ENCODE data around the gene SRPX2. TPM values are rescaled to one million over a fixed set of nuclear protein-coding genes. Genes with fewer than 3 reads are reported as not detected.

Gene SRPX2
- polyA plus RNA-seq, 2 donors: 16.0 to 39.7 TPM

DNA sequence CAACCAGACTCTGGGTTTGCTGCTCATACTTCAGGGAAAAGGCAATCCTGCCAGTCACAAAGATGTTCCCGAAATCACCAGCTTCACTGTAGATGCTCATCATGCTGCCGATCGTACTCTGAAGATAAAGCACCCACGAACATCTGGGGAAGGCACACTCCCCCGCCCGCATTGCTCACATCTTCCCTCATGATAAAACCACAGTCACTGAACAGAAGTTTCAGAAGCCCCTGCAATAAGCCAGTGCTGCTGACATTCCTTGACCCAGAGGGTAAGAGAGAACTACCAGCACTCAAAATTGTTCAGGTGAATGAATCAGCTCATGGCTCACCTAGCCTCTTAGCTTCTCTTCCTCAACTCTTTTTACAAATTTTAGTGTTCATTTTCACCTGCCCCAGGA lies 43.1 kb downstream of the SRPX2 start:
- Histone ChIP-seq H3K27me3 (ENCODE audit: control insufficient read depth in 1 of 2, insufficient read depth in 2 of 2, low read length in 2 of 2) (no peaks in the 10 kb centered on the region), H3K4me3 (ENCODE audit: low read depth in 1 of 2, low read length in 2 of 2) (no peak overlapping the region), H3K27ac (ENCODE audit: low read depth in 2 of 2, low read length in 1 of 2) (no peak overlapping the region), H3K36me3 (ENCODE audit: control insufficient read depth in 2 of 2, insufficient read depth in 2 of 2, low read length in 1 of 2) (no peaks in the 10 kb centered on the region), H3K4me1 (ENCODE audit: control insufficient read depth in 2 of 2, insufficient read depth in 2 of 2, low read length in 1 of 2) (no peaks in the 10 kb centered on the region), H3K9me3 (ENCODE audit: control insufficient read depth in 2 of 2, insufficient read depth in 1 of 2, low read depth in 1 of 2, low read length in 1 of 2) (no peaks in the 10 kb centered on the region)
- 75 to 78% methylated on average over 6 of the region's 6 CpGs for WGBS, 2 donors

DNA sequence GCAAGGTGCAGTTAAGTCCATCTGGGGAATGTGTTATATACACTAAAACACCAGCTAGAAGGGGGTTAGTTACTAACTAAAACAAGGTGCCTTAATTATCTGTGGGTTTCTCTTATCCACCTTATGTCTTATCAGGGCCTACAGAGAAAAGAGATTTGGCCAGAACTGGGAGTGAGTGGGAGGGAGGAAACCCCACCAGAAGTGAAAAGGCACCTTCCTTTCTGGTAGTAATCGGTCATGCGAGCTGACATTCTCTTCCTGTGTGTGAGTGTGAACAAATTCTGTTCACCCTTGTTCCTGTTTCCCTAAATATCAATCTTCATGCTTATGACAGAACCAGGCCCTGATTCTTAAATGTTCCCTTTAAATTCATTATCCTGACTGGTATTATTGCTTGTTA lies 43.5 kb downstream of the SRPX2 start:
- H3K4me1 ChIP-seq (ENCODE audit: control insufficient read depth in 2 of 2, insufficient read depth in 2 of 2, low read length in 1 of 2): no peaks in the 10 kb centered on the region
- 52 to 76% methylated on average over 2 of the region's 2 CpGs for WGBS, 2 donors
- no peaks in the 10 kb centered on the region for H3K9me3 ChIP-seq (ENCODE audit: control insufficient read depth in 2 of 2, insufficient read depth in 1 of 2, low read depth in 1 of 2, low read length in 1 of 2)
- no peaks in the 10 kb centered on the region for H3K36me3 ChIP-seq (ENCODE audit: control insufficient read depth in 2 of 2, insufficient read depth in 2 of 2, low read length in 1 of 2)
- H3K27me3 ChIP-seq (ENCODE audit: control insufficient read depth in 1 of 2, insufficient read depth in 2 of 2, low read length in 2 of 2): no peaks in the 10 kb centered on the region
- H3K27ac ChIP-seq (ENCODE audit: low read depth in 2 of 2, low read length in 1 of 2): no peak overlapping the region
- H3K4me3 ChIP-seq (ENCODE audit: low read depth in 1 of 2, low read length in 2 of 2): no peak overlapping the region

DNA sequence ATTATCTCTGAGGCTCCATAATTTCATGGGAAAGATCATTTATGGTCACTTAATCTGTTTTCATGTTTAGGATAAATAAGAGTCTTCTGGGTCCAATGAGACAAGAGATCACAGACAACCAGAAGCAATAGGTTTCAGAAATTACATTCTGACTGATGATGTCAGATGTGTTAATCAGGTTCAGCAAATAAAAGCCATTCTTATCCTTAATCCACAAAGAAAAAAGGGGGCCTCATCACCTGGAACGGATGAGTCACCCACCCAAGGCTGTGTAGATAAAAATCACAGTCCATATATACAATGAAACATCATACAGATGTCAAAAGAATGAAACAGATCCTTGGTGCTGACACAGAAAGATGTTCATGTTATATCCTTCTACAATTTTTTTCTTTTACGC lies 51.3 kb downstream of the SRPX2 start:
- H3K4me1 ChIP-seq (ENCODE audit: control insufficient read depth in 2 of 2, insufficient read depth in 2 of 2, low read length in 1 of 2): no peaks in the 10 kb centered on the region
- no peak overlapping the region for H3K4me3 ChIP-seq (ENCODE audit: low read depth in 1 of 2, low read length in 2 of 2)
- WGBS, 2 donors: 61 to 65% methylated on average over 2 of the region's 2 CpGs
- peaks cover 0 to 2% of the 10 kb centered on the region in 2 donors for H3K27me3 ChIP-seq (ENCODE audit: control insufficient read depth in 1 of 2, insufficient read depth in 2 of 2, low read length in 2 of 2)
- no peaks in the 10 kb centered on the region for H3K36me3 ChIP-seq (ENCODE audit: control insufficient read depth in 2 of 2, insufficient read depth in 2 of 2, low read length in 1 of 2)
- no peak overlapping the region for H3K27ac ChIP-seq (ENCODE audit: low read depth in 2 of 2, low read length in 1 of 2)
- no peaks in the 10 kb centered on the region for H3K9me3 ChIP-seq (ENCODE audit: control insufficient read depth in 2 of 2, insufficient read depth in 1 of 2, low read depth in 1 of 2, low read length in 1 of 2)

DNA sequence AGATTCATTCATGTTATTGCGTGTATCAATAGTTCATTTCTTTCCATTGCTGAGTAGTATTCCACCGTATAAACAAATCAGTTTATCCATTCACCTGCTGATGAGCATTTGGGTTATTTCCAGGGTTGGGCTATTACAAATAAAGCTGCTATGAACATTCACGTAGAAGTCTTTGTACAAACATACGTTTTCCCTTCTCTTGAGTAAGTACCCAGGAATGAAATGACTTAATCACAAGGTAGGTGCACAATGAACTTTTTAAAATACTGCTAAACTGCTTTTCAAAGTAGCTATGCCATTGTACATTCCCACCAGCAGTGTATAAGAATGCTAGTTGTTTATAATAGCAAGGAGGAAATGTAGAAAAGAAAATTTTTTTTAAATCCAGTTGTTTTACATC lies 52.0 kb downstream of the SRPX2 start:
- 54 to 63% methylated on average over 4 of the region's 4 CpGs for WGBS, 2 donors
- Histone ChIP-seq H3K36me3 (ENCODE audit: control insufficient read depth in 2 of 2, insufficient read depth in 2 of 2, low read length in 1 of 2) (no peaks in the 10 kb centered on the region), H3K4me1 (ENCODE audit: control insufficient read depth in 2 of 2, insufficient read depth in 2 of 2, low read length in 1 of 2) (no peaks in the 10 kb centered on the region), H3K27ac (ENCODE audit: low read depth in 2 of 2, low read length in 1 of 2) (no peak overlapping the region), H3K4me3 (ENCODE audit: low read depth in 1 of 2, low read length in 2 of 2) (no peak overlapping the region), H3K27me3 (ENCODE audit: control insufficient read depth in 1 of 2, insufficient read depth in 2 of 2, low read length in 2 of 2) (peaks cover 0 to 2% of the 10 kb centered on the region in 2 donors), H3K9me3 (ENCODE audit: control insufficient read depth in 2 of 2, insufficient read depth in 1 of 2, low read depth in 1 of 2, low read length in 1 of 2) (no peaks in the 10 kb centered on the region)

DNA sequence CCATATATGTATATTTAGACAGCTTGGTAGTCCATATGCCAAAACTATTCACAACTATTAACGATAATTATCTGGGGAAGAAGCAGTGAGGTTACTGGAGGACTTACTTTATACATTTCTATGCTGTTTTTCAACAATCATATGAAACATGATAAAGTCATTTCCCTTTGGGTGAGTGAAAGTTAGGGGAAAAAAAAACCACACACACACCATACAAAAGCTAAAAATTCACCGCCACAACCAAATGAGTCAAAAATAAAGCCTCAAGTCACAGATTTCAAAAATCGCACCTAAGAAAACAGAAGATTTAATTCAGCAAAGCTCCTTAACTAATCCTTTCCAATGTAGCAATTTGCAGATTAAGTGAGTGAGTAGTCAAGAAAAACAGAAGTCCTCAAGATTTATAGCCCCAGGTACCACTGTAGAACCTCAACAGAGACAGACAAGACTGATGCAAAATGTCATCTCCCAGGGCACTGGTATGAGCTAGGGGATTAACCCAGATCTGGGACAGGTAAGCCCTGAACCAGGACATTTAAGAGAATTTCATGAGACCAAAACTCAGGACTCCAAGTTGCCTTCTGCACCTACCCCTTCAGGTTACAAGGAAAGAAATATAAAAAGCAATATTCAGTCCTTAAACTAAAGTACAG lies 52.8 kb downstream of the SRPX2 start:
- WGBS, 2 donors: 68 to 72% methylated on average over 3 of the region's 3 CpGs
- Histone ChIP-seq H3K27me3 (ENCODE audit: control insufficient read depth in 1 of 2, insufficient read depth in 2 of 2, low read length in 2 of 2) (peaks cover 0 to 4% of the 10 kb centered on the region in 2 donors), H3K36me3 (ENCODE audit: control insufficient read depth in 2 of 2, insufficient read depth in 2 of 2, low read length in 1 of 2) (no peaks in the 10 kb centered on the region), H3K4me1 (ENCODE audit: control insufficient read depth in 2 of 2, insufficient read depth in 2 of 2, low read length in 1 of 2) (no peaks in the 10 kb centered on the region), H3K9me3 (ENCODE audit: control insufficient read depth in 2 of 2, insufficient read depth in 1 of 2, low read depth in 1 of 2, low read length in 1 of 2) (no peaks in the 10 kb centered on the region), H3K4me3 (ENCODE audit: low read depth in 1 of 2, low read length in 2 of 2) (no peak overlapping the region), H3K27ac (ENCODE audit: low read depth in 2 of 2, low read length in 1 of 2) (no peak overlapping the region)

DNA sequence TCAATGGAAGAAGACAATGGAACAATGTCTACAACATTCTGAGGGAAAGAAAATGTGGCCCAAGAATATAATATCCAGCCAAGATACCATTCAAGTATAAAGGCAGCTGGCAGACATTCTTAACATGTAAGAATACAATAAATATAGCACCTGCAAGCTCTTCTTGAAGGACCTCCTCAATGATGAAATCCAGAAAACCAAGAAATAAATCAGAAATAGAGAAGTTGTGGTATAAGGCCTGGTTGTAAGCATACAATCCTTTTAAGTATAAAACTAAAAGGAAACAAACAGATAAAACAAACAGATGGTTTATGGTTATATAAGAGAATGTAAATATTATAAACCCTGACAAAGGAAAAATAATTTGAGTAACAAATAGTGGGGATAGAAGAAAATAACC lies 54.6 kb downstream of the SRPX2 start:
- Histone ChIP-seq H3K27me3 (ENCODE audit: control insufficient read depth in 1 of 2, insufficient read depth in 2 of 2, low read length in 2 of 2) (peaks cover 0 to 7% of the 10 kb centered on the region in 2 donors), H3K9me3 (ENCODE audit: control insufficient read depth in 2 of 2, insufficient read depth in 1 of 2, low read depth in 1 of 2, low read length in 1 of 2) (no peaks in the 10 kb centered on the region), H3K4me3 (ENCODE audit: low read depth in 1 of 2, low read length in 2 of 2) (no peak overlapping the region), H3K36me3 (ENCODE audit: control insufficient read depth in 2 of 2, insufficient read depth in 2 of 2, low read length in 1 of 2) (no peaks in the 10 kb centered on the region), H3K4me1 (ENCODE audit: control insufficient read depth in 2 of 2, insufficient read depth in 2 of 2, low read length in 1 of 2) (no peaks in the 10 kb centered on the region), H3K27ac (ENCODE audit: low read depth in 2 of 2, low read length in 1 of 2) (no peak overlapping the region)

DNA sequence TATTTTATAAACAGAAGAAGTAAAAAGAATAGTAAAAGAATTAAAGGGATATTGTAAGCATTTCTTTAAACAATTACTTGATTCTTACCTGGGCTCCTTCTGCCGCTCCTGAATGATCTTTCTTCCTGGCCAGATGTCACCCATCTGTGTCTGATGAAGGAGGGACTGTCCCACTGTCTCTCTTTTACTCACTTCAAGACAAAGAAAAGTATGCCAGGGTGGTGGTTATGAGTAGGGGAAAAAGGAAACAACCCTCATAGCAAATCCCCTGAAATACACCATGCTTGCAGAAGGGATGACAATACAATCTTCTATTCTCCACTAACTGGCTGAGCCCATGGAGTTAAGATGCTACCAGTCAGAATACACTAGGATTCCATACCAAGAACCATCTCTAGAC lies 56.8 kb downstream of the SRPX2 start:
- no peak overlapping the region for H3K27ac ChIP-seq (ENCODE audit: low read depth in 2 of 2, low read length in 1 of 2)
- 83 to 94% methylated on average over 1 of the region's 1 CpG for WGBS, 2 donors
- no peaks in the 10 kb centered on the region for H3K9me3 ChIP-seq (ENCODE audit: control insufficient read depth in 2 of 2, insufficient read depth in 1 of 2, low read depth in 1 of 2, low read length in 1 of 2)
- no peaks in the 10 kb centered on the region for H3K36me3 ChIP-seq (ENCODE audit: control insufficient read depth in 2 of 2, insufficient read depth in 2 of 2, low read length in 1 of 2)
- H3K27me3 ChIP-seq (ENCODE audit: control insufficient read depth in 1 of 2, insufficient read depth in 2 of 2, low read length in 2 of 2): peaks cover 0 to 5% of the 10 kb centered on the region in 2 donors
- H3K4me1 ChIP-seq (ENCODE audit: control insufficient read depth in 2 of 2, insufficient read depth in 2 of 2, low read length in 1 of 2): no peaks in the 10 kb centered on the region
- H3K4me3 ChIP-seq (ENCODE audit: low read depth in 1 of 2, low read length in 2 of 2): no peak overlapping the region

DNA sequence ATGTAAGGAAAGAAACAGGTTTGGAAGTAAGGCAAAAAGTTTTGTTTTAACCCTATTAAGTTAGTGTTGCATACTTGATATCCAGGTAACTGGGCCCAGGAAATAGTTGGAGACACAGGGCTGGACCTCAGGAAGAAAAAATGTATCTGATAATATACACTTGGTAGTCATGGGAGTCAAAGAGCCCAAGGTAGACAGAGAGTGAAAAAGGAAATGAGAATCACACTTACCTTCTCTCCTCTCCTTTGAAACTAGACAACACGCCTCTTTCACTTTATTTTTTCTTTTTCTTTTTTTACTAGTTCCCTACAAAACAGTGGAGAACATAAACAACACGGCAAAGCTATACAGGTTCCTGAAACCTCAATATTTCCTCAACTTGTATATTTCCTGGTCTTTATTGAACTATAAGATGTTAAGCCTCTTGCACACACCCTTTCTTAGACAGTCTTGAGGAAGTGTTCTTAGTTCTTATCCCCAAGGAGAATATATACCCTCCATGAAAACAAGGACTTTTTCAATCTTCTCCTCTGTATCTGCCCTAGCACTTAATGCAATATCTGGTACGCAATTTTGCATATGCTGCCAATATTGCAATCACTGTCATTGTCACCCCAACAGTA lies 60.7 kb downstream of the SRPX2 start:
- Histone ChIP-seq H3K9me3 (ENCODE audit: control insufficient read depth in 2 of 2, insufficient read depth in 1 of 2, low read depth in 1 of 2, low read length in 1 of 2) (no peaks in the 10 kb centered on the region), H3K4me3 (ENCODE audit: low read depth in 1 of 2, low read length in 2 of 2) (peak overlapping the region in 1 of 2 donors; percentile 15), H3K27ac (ENCODE audit: low read depth in 2 of 2, low read length in 1 of 2) (no peak overlapping the region), H3K27me3 (ENCODE audit: control insufficient read depth in 1 of 2, insufficient read depth in 2 of 2, low read length in 2 of 2) (peaks cover 0 to 5% of the 10 kb centered on the region in 2 donors), H3K4me1 (ENCODE audit: control insufficient read depth in 2 of 2, insufficient read depth in 2 of 2, low read length in 1 of 2) (no peaks in the 10 kb centered on the region), H3K36me3 (ENCODE audit: control insufficient read depth in 2 of 2, insufficient read depth in 2 of 2, low read length in 1 of 2) (no peaks in the 10 kb centered on the region)
- 39 to 43% methylated on average over 3 of the region's 3 CpGs for WGBS, 2 donors

DNA sequence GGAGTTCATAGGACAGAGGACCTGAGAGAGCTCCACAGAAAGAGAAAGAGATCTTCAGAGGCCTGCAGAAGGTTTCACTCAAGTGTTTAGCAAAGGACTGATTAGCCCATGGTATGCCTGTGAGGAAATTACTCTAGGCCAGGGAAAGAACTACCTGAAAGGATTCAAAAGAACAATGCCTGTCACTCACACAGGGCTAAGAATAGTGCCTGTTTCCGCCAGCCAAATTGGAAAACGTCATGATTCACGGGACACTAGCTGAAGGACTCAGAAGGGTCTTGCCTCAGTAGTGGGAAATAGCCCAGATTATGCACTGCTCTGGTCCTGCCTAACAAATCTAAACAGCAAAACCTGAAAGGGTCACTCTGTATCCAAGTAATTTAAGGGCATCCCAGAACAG lies 66.8 kb downstream of the SRPX2 start:
- 41 to 54% methylated on average over 3 of the region's 3 CpGs for WGBS, 2 donors
- no peaks in the 10 kb centered on the region for H3K4me1 ChIP-seq (ENCODE audit: control insufficient read depth in 2 of 2, insufficient read depth in 2 of 2, low read length in 1 of 2)
- H3K4me3 ChIP-seq (ENCODE audit: low read depth in 1 of 2, low read length in 2 of 2): no peak overlapping the region
- H3K27me3 ChIP-seq (ENCODE audit: control insufficient read depth in 1 of 2, insufficient read depth in 2 of 2, low read length in 2 of 2): no peaks in the 10 kb centered on the region
- H3K27ac ChIP-seq (ENCODE audit: low read depth in 2 of 2, low read length in 1 of 2): no peak overlapping the region
- no peaks in the 10 kb centered on the region for H3K36me3 ChIP-seq (ENCODE audit: control insufficient read depth in 2 of 2, insufficient read depth in 2 of 2, low read length in 1 of 2)
- H3K9me3 ChIP-seq (ENCODE audit: control insufficient read depth in 2 of 2, insufficient read depth in 1 of 2, low read depth in 1 of 2, low read length in 1 of 2): no peaks in the 10 kb centered on the region

DNA sequence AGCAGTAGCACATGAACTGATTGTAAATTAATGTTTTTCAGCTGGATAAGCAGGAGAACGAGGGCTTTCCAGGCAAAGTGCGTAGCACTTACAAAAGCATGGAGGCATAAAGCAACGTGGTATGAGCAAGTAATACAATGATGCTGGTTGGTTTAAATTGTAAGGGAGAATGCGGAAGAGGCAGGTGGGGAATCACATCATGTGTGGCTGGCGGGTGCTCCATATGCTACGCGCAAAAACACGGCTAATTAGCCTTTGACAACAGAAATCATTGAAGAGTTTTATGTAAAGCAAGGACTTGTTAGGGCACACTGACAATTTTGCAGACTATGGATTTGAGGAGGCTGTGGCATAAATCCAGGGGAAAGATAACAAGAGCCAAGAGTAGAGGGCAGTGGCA lies 73.4 kb downstream of the SRPX2 start:
- Histone ChIP-seq H3K4me3 (ENCODE audit: low read depth in 1 of 2, low read length in 2 of 2) (no peak overlapping the region), H3K27me3 (ENCODE audit: control insufficient read depth in 1 of 2, insufficient read depth in 2 of 2, low read length in 2 of 2) (no peaks in the 10 kb centered on the region), H3K4me1 (ENCODE audit: control insufficient read depth in 2 of 2, insufficient read depth in 2 of 2, low read length in 1 of 2) (no peaks in the 10 kb centered on the region), H3K36me3 (ENCODE audit: control insufficient read depth in 2 of 2, insufficient read depth in 2 of 2, low read length in 1 of 2) (no peaks in the 10 kb centered on the region), H3K9me3 (ENCODE audit: control insufficient read depth in 2 of 2, insufficient read depth in 1 of 2, low read depth in 1 of 2, low read length in 1 of 2) (no peaks in the 10 kb centered on the region), H3K27ac (ENCODE audit: low read depth in 2 of 2, low read length in 1 of 2) (no peak overlapping the region)
- WGBS, 2 donors: 78 to 89% methylated on average over 8 of the region's 8 CpGs
